Heart right ventricle (tissue), 16 donors: ENCODE results near the gene AK9. TPM values are rescaled to one million over a fixed set of nuclear protein-coding genes. Genes with fewer than 3 reads are reported as not detected.

Experiments used
- ATAC-seq, 8 donors: fragments of 200-7000 bp; cut with Tn5 transposase; one replicate each; pipeline ENCODE4 v1.9.1; 2020; ENCODE audit warnings: mild to moderate bottlenecking in 8 of 8, moderate library complexity in 8 of 8, moderate number of reproducible peaks in 1 of 8
- DNase-seq, 2 donors: peaks; one replicate each; pipeline ENCODE4 v3.0.0-alpha.2; 2020
- H3K27ac ChIP-seq, 10 donors: fragments of 200-600 bp; sonication (generic) in 2 of 10; one replicate each; pipeline versions ENCODE4 v1.5.0 to v1.8.0; 2020 to 2022; ENCODE audit warnings: mild to moderate bottlenecking in 3 of 10
- H3K27me3 ChIP-seq, 7 donors: fragments of 200-600 bp; one replicate each; pipeline ENCODE4 v1.8.0; 2021 to 2022; ENCODE audit warnings: mild to moderate bottlenecking in 2 of 7
- H3K36me3 ChIP-seq, 9 donors: fragments of 200-600 bp; sonication (generic) in 1 of 9; one replicate each; pipeline versions ENCODE4 v1.5.0 to v1.8.0; 2020 to 2022; ENCODE audit warnings: mild to moderate bottlenecking in 2 of 9
- H3K4me1 ChIP-seq, 9 donors: fragments of 200-600 bp; sonication (generic) in 1 of 9; one replicate each; pipeline versions ENCODE4 v1.5.0 to v1.8.0; 2020 to 2022; ENCODE audit warnings: mild to moderate bottlenecking in 4 of 9
- H3K4me3 ChIP-seq, 10 donors: fragments of 200-600 bp; sonication (generic) in 2 of 10; one replicate each; pipeline versions ENCODE4 v1.5.0 to v1.8.0; 2020 to 2022; ENCODE audit warnings: mild to moderate bottlenecking in 7 of 10, moderate library complexity in 2 of 10
- H3K9me3 ChIP-seq, 11 donors: fragments of 200-600 bp in 10 of 11; sonication (generic) in 2 of 11; one replicate each; pipeline versions ENCODE4 v1.5.0 to v1.8.0; 2013 to 2022; ENCODE audit warnings: mild to moderate bottlenecking in 2 of 11, control low read depth in 1 of 11, moderate library complexity in 1 of 11
- CTCF ChIP-seq, 9 donors: fragments of 200-600 bp; sonication (generic) in 2 of 9; IDR thresholded peaks; one replicate each; pipeline versions ENCODE4 v1.5.0 to v1.8.0; 2021 to 2022; ENCODE audit warnings: antibody characterized with exemption in 9 of 9, mild to moderate bottlenecking in 5 of 9, moderate library complexity in 1 of 9
- WGBS, 2 donors: extraction: QIAGEN DNeasy Blood & Tissue Kit; methylation state at CpG; one replicate each; pipeline ENCODE4 v1.1.7; 2013; ENCODE audit warnings: inconsistent platforms in 1 of 2; 5-methylcytosine and 5-hydroxymethylcytosine counted together
- intact Hi-C, 10 donors: fragments of 100-400 bp; cut with DNase I; formaldehyde crosslinking; loops; one replicate each; pipeline versions ENCODE4 v1.11.1 to v1.14.2; 2022
- polyA plus RNA-seq, 2 donors: library from polyadenylated mRNA; stranded (reverse); fragments of 200-250 nt; gene quantifications; one replicate each; pipeline ENCODE4 v1.2.3, GENCODE V29; 2013
- total RNA-seq, 10 donors: library from RNA; stranded (reverse); fragmentation: NEBNext Ultra II Directional in 3 of 10; extraction: Animal tissue kit (Norgen Biotek cat#: 25700) in 3 of 10; gene quantifications; one replicate each; pipeline versions ENCODE4 v1.2.1 to v1.2.4, GENCODE V29; 2021 to 2023
- donor health status: Arrhythmogenic right ventricular cardiomyopathy.
- donor health status: ischemic (EF 13 %, LVEDD 7.1; RV severe dilation, severe dysfunction).
- donor health status: healthy with polysubstance abuse.
- donor health status: DM: no; HTN: yes; CAD: no.
- donor health status: DM: no; HTN: no; CAD: no.
- donor health status: ischemic (EF 25% LVEDD 6.9; RV normal size, moderate dysfunction).
- donor health status: ischemic (EF 25% LVEDD 5.7; RV mildly dilated, moderate dysfunction).
- donor health status: healthy.
- donor health status: DM: yes; HTN: yes; CAD: no.
- donor health status: Ischemic cardiomyopathy.
- donor health status: ischemic (EF 35%, LVEDD 5.7; RV mildly dilated, moderate dysfunction).
- donor health status: nonischemic (EF 11% LVEDD 7.7; RV severe dilation, severe dysfunction).
- donor health status: DM: yes; HTN: yes; CAD: no.
- donor health status: PGD.
- donor health status: ischemic (EF 29% LVEDD 5.4; RV normal size, mild dysfunction).
- donor health status: nonischemic (EF 23%, LVEDD 6.1; RV moderate dilation, normal function).

The AK9 gene
- total and polyA plus RNA-seq, 12 donors: 4.6 to 17.0 (median 10.9) TPM

- H3K9me3 ChIP-seq: no peaks in the 10 kb centered on the region
- no peak for TF ChIP-seq CTCF (IDR thresholded peaks at IDR 0.05)
- H3K4me1 ChIP-seq: peaks cover 4 to 23% (median 16%) of the 10 kb centered on the region in 9 donors
- no peaks in the 10 kb centered on the region for H3K27me3 ChIP-seq
- 91 to 92% methylated on average over 1 of the region's 1 CpG for WGBS, 2 donors
- no peak overlapping the region for H3K27ac ChIP-seq
- intact Hi-C loops: loop anchor here in 2 of 10 donors (10.0 kb wide), 2 partner anchors 101 to 1531 kb away; partner anchors contain the start of genes CD164 (in 1 of the 2) and SEC63 (in 1 of the 2)
- no peak for ATAC-seq
- H3K36me3 ChIP-seq: peaks cover 0 to 9% (median 0%) of the 10 kb centered on the region in 9 donors
- no peak overlapping the region for H3K4me3 ChIP-seq
- DNase-seq: no peak
Measured at GRCh38 chr6:109486068-109486467, 204.9 kb downstream of the AK9 start.

GRCh38 chr6:109485266-109485935 lies 205.6 kb downstream of the AK9 start:
- Histone ChIP-seq H3K27me3 (no peaks in the 10 kb centered on the region), H3K4me1 (peaks cover 4 to 30% (median 23%) of the 10 kb centered on the region in 9 donors), H3K36me3 (peaks cover 0 to 16% (median 5%) of the 10 kb centered on the region in 9 donors), H3K4me3 (no peak overlapping the region), H3K27ac (no peak overlapping the region), H3K9me3 (no peaks in the 10 kb centered on the region)
- ATAC-seq: no peak
- no peak for TF ChIP-seq CTCF (IDR thresholded peaks at IDR 0.05)
- intact Hi-C loops: loop anchor here in 2 of 10 donors (10.0 kb wide), 2 partner anchors 101 to 1531 kb away; partner anchors contain the start of genes CD164 (in 1 of the 2) and SEC63 (in 1 of the 2)
- WGBS, 2 donors: 68 to 69% methylated on average over 3 of the region's 3 CpGs
- no peak for DNase-seq

GRCh38 chr6:109484122-109484521 lies 206.9 kb downstream of the AK9 start:
- peak overlapping the region in 5 of 10 donors; percentile 56 to 92 (median 62) for H3K27ac ChIP-seq
- intact Hi-C loops: loop anchor here in 4 of 10 donors (5.0 to 10.0 kb wide), 4 partner anchors 42 to 1529 kb away; partner anchors contain the start of genes CD164 (in 2 of the 4), PPIL6 (in 1 of the 4), SEC63 (in 1 of the 4) and SMPD2 (in 1 of the 4)
- H3K9me3 ChIP-seq: no peaks in the 10 kb centered on the region
- no peak for DNase-seq
- H3K4me3 ChIP-seq: peak overlapping the region in 5 of 10 donors; percentile 54 to 100 (median 93)
- H3K4me1 ChIP-seq: peaks cover 4 to 40% (median 35%) of the 10 kb centered on the region in 9 donors
- no peak for TF ChIP-seq CTCF (IDR thresholded peaks at IDR 0.05)
- no peaks in the 10 kb centered on the region for H3K27me3 ChIP-seq
- peaks cover 0 to 27% (median 5%) of the 10 kb centered on the region in 9 donors for H3K36me3 ChIP-seq
- WGBS, 2 donors: 46 to 53% methylated on average over 3 of the region's 3 CpGs
- no peak for ATAC-seq

- Histone ChIP-seq H3K36me3 (peaks cover 0 to 27% (median 5%) of the 10 kb centered on the region in 9 donors), H3K9me3 (no peaks in the 10 kb centered on the region), H3K4me1 (peaks cover 4 to 45% (median 40%) of the 10 kb centered on the region in 9 donors), H3K27ac (peak overlapping the region in 7 of 10 donors; percentile 35 to 92 (median 56)), H3K4me3 (peak overlapping the region in 9 of 10 donors; percentile 54 to 100 (median 93)), H3K27me3 (no peaks in the 10 kb centered on the region)
- WGBS, 2 donors: 1 to 2% methylated on average over 6 of the region's 6 CpGs
- intact Hi-C loops: loop anchor here in 4 of 10 donors (1.0 to 10.0 kb wide), 6 partner anchors 41 to 1529 kb away; partner anchors contain the start of genes CD164 (in 3 of the 4), PPIL6 (in 2 of the 4), SMPD2 (in 2 of the 4) and SEC63 (in 1 of the 4)
- DNase-seq (no peak), ATAC-seq (no peak)
- TF ChIP-seq CTCF (IDR thresholded peaks at IDR 0.05): no peak
Measured at GRCh38 chr6:109483735-109484057, 207.3 kb downstream of the AK9 start.
